ENCODE measurements around the gene IQCN.
A peak's percentile ranks its signal among the peaks of the same experiment; 100 is the strongest.

IQCN gene

GRCh38 chr19:18304458-18305310 lies 30.4 kb upstream of the IQCN start:
- H3K4me3 ChIP-seq (ENCODE audit: low read depth, low read length) = peak overlapping the region; percentile 11
- TF ChIP-seq, protein P1, sequence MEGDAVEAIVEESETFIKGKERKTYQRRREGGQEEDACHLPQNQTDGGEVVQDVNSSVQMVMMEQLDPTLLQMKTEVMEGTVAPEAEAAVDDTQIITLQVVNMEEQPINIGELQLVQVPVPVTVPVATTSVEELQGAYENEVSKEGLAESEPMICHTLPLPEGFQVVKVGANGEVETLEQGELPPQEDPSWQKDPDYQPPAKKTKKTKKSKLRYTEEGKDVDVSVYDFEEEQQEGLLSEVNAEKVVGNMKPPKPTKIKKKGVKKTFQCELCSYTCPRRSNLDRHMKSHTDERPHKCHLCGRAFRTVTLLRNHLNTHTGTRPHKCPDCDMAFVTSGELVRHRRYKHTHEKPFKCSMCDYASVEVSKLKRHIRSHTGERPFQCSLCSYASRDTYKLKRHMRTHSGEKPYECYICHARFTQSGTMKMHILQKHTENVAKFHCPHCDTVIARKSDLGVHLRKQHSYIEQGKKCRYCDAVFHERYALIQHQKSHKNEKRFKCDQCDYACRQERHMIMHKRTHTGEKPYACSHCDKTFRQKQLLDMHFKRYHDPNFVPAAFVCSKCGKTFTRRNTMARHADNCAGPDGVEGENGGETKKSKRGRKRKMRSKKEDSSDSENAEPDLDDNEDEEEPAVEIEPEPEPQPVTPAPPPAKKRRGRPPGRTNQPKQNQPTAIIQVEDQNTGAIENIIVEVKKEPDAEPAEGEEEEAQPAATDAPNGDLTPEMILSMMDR (IDR thresholded peaks at IDR 0.05; ENCODE audit: low read depth, low read length, missing control alignments) = no peak
- in situ Hi-C loops (cut with HindIII; ENCODE audit: low sequenced_read_pairs) = no loop called here
- DNase-seq (ENCODE audit: low read depth) = no peak

DNA sequence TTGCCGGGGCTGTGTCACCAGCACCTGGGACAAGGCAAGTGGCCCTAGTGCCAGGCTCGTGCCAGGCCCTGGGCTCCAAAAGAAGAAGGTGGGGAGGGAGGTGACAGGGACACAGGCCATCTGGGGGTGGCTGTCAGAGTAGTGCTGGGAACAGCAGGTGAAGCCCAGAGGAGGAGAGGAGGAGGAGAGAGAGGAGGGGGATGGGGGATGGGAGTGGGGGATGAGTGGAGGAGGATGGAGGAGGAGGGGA lies 29.9 kb upstream of the IQCN start:
- in situ Hi-C loops (cut with HindIII; ENCODE audit: low sequenced_read_pairs) = no loop called here
- TF ChIP-seq, protein P1 (IDR thresholded peaks at IDR 0.05; ENCODE audit: low read depth, low read length, missing control alignments) = no peak
- no peak for DNase-seq (ENCODE audit: low read depth)
- H3K4me3 ChIP-seq (ENCODE audit: low read depth, low read length) = no peak overlapping the region

DNA sequence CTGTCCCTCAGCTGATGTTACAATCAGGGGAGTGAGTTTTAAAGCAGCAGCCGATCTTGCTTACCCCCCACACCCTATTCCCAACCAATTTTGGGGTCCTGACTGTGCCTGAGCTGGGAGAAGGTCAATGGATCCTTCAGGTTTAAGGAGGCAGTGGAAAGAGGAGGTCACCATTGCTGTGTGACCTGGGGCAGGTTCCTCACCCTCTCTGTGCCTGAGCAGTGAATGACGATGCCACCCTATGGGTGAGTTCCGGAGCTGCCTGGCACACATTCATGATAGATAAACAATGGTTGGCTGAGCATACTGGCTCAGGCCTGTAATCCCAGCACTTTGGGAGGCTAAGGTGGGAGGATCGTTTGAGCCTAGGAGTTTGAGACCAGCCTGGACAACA lies 27.5 kb upstream of the IQCN start:
- DNase-seq (ENCODE audit: low read depth) = no peak
- H3K4me3 ChIP-seq (ENCODE audit: low read depth, low read length) = no peak overlapping the region
- TF ChIP-seq, protein P1 (IDR thresholded peaks at IDR 0.05; ENCODE audit: low read depth, low read length, missing control alignments) = no peak
- in situ Hi-C loops (cut with HindIII; ENCODE audit: low sequenced_read_pairs) = no loop called here

DNA sequence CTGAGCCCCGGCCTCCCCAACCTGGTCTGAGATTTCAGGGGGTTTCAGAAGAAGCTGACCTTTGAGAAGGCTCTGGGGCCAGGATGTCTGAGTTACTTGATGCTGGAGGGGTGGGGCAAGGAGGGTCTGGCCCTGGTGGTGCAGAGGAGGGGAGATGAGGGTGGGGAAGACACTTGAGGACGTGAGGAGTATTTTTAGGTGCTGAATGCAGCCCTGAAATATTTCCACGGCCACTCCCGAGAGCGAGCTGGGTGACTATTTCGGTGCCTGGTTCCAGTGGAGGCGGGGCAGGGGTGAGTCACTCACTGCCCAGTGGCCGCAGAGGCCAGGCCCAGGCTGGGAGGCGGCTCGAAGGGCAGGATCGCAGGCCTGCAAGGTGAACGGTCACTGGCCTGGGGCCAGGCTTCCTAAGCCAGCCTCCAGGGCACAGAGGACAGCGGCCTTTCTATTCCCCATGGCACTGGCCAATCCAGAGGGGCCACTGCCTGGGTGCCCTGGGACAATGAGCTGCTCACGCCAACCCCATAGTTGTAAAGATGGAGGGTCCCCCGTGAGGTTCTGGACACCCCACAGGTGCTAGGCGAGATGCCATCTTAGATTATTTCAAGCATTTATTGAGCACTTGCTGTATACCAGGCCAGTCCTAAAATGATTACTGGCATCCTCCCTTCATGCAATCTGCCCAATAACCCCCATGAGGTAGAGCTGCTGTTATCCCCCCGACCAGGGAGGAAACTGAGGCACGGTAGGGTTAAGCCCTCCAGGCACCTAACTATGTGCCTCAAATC lies 26.9 kb upstream of the IQCN start:
- DNase-seq (ENCODE audit: low read depth) = no peak
- in situ Hi-C loops (cut with HindIII; ENCODE audit: low sequenced_read_pairs) = no loop called here
- no peak overlapping the region for H3K4me3 ChIP-seq (ENCODE audit: low read depth, low read length)
- TF ChIP-seq, protein P1 (IDR thresholded peaks at IDR 0.05; ENCODE audit: low read depth, low read length, missing control alignments) = no peak

DNA sequence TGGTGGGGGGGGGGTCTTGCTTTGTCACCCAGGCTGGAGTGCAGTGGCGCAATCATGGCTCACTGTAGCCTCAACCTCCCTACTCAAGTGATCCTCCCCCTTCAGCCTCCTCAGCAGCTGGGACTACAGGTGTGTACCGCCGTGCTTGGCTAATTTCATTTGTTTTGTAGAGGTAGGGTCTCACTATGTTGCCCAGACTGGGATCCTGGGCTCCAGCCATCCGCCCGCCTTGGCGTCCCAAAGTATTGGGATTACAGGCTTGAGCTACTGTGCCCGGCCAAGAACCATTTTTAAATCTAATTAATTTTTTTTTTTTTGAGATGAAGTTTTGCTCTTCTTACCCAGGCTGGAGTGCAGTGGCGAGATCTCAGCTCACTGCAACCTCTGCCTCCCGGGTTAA lies 25.4 kb upstream of the IQCN start:
- no peak for DNase-seq (ENCODE audit: low read depth)
- H3K4me3 ChIP-seq (ENCODE audit: low read depth, low read length) = no peak overlapping the region
- TF ChIP-seq, protein P1 (IDR thresholded peaks at IDR 0.05; ENCODE audit: low read depth, low read length, missing control alignments) = no peak
- in situ Hi-C loops (cut with HindIII; ENCODE audit: low sequenced_read_pairs) = no loop called here

- TF ChIP-seq, protein P1 (IDR thresholded peaks at IDR 0.05; ENCODE audit: low read depth, low read length, missing control alignments) = no peak
- no peak for DNase-seq (ENCODE audit: low read depth)
- H3K4me3 ChIP-seq (ENCODE audit: low read depth, low read length) = no peak overlapping the region
- in situ Hi-C loops (cut with HindIII; ENCODE audit: low sequenced_read_pairs) = no loop called here
Observed at GRCh38 chr19:18298601-18299000, 24.3 kb upstream of the IQCN start.

Data from astrocyte of the cerebellum (primary cell).